Heart left ventricle (tissue), 16 donors: ENCODE data around the gene TRPM2. TPM values are rescaled to one million over a fixed set of nuclear protein-coding genes. Genes with fewer than 3 reads are reported as not detected.

ENCODE experiments used
- ATAC-seq, 4 donors: fragments of 200-7000 bp; cut with Tn5 transposase; one replicate each; pipeline ENCODE4 v1.9.1; 2020 to 2022; ENCODE audit warnings: moderate library complexity in 4 of 4, mild to moderate bottlenecking in 3 of 4, moderate number of reproducible peaks in 1 of 4
- DNase-seq, 5 donors: peaks; one replicate each; pipeline ENCODE4 v3.0.0-alpha.2; 2020
- H3K27ac ChIP-seq, 12 donors: fragments of 200-600 bp; sonication (generic) in 4 of 12; one replicate each; pipeline versions ENCODE4 v1.5.0 to v1.8.0; 2016 to 2022; ENCODE audit warnings: mild to moderate bottlenecking in 2 of 12
- H3K27me3 ChIP-seq, 9 donors: fragments of 200-600 bp; sonication (generic) in 2 of 9; one replicate each; pipeline versions ENCODE4 v1.5.1 to v1.8.0; 2016 to 2022; ENCODE audit warnings: mild to moderate bottlenecking in 3 of 9
- H3K36me3 ChIP-seq, 9 donors: fragments of 200-600 bp; sonication (generic) in 2 of 9; one replicate each; pipeline versions ENCODE4 v1.5.0 to v1.8.0; 2018 to 2022; ENCODE audit warnings: mild to moderate bottlenecking in 2 of 9
- H3K4me1 ChIP-seq, 12 donors: fragments of 200-600 bp; sonication (generic) in 4 of 12; one replicate each; pipeline versions ENCODE4 v1.5.0 to v1.8.0; 2016 to 2022; ENCODE audit warnings: mild to moderate bottlenecking in 3 of 12
- H3K4me3 ChIP-seq, 12 donors: fragments of 200-600 bp; sonication (generic) in 4 of 12; one replicate each; pipeline versions ENCODE4 v1.5.0 to v1.8.0; 2017 to 2022; ENCODE audit warnings: mild to moderate bottlenecking in 9 of 12, moderate library complexity in 4 of 12
- H3K9me3 ChIP-seq, 12 donors: fragments of 200-600 bp; sonication (generic) in 4 of 12; one replicate each; pipeline versions ENCODE4 v1.5.0 to v1.8.0; 2016 to 2022; ENCODE audit warnings: mild to moderate bottlenecking in 1 of 12
- CTCF ChIP-seq, 12 donors: fragments of 200-600 bp; sonication (generic) in 4 of 12; IDR thresholded peaks; one replicate each; pipeline versions ENCODE4 v1.5.0 to v1.8.0; 2018 to 2022; ENCODE audit warnings: antibody characterized with exemption in 12 of 12, mild to moderate bottlenecking in 5 of 12
- POLR2A ChIP-seq, 2 donors: fragments of 450-650 bp; IDR thresholded peaks; one replicate each; pipeline ENCODE4 v1.6.1; 2017; ENCODE audit warnings: antibody characterized with exemption in 2 of 2, mild to moderate bottlenecking in 2 of 2, moderate library complexity in 2 of 2
- WGBS, 4 donors: extraction: QIAGEN DNeasy Blood & Tissue Kit in 2 of 4; methylation state at CpG; one replicate each; pipeline versions ENCODE4 v1.1.5 to v1.1.7; 2013 to 2018; 5-methylcytosine and 5-hydroxymethylcytosine counted together
- intact Hi-C, 10 donors: fragments of 100-400 bp; cut with DNase I; formaldehyde crosslinking; loops; one replicate each; pipeline versions ENCODE4 v1.11.1 to v1.14.2; 2022
- polyA plus RNA-seq, 2 donors: library from polyadenylated mRNA; stranded (reverse); fragments of 200-250 nt; gene quantifications; one replicate each; pipeline ENCODE4 v1.2.3, GENCODE V29; 2013
- total RNA-seq, 9 donors: library from RNA; depleted of rRNA in 2 of 9; stranded (reverse); fragments of >200 nt in 2 of 9; fragmentation: NEBNext Ultra II Directional in 3 of 9; extraction: Animal tissue kit (Norgen Biotek cat#: 25700) in 3 of 9; gene quantifications; one replicate each; pipeline versions ENCODE4 v1.1.0 to v1.2.4, GENCODE V29; 2016 to 2023
- donor health status: ischemic (EF 13 %, LVEDD 7.1; RV severe dilation, severe dysfunction).
- donor health status: healthy with polysubstance abuse.
- donor health status: DM: no; HTN: yes; CAD: no.
- donor health status: DM: no; HTN: no; CAD: no.
- donor health status: ischemic (EF 25% LVEDD 6.9; RV normal size, moderate dysfunction).
- donor health status: ischemic (EF 25% LVEDD 5.7; RV mildly dilated, moderate dysfunction).
- donor health status: healthy.
- donor health status: DM: yes; HTN: yes; CAD: no.
- donor health status: ischemic (EF 35%, LVEDD 5.7; RV mildly dilated, moderate dysfunction).
- donor health status: nonischemic (EF 11% LVEDD 7.7; RV severe dilation, severe dysfunction).
- donor health status: DM: yes; HTN: yes; CAD: no.
- donor health status: PGD.
- donor health status: ischemic (EF 29% LVEDD 5.4; RV normal size, mild dysfunction).
- donor health status: nonischemic (EF 23%, LVEDD 6.1; RV moderate dilation, normal function).

The TRPM2 gene
- total and polyA plus RNA-seq, 11 donors = 0.66 to 20.5 (median 1.2) TPM

GRCh38 chr21:44354775-44355771, 1.7 kb downstream of the TRPM2 start:
- H3K27ac ChIP-seq = peak overlapping the region in 2 of 12 donors; percentile 66 to 93
- ATAC-seq = no peak

GRCh38 chr21:44356160-44356559, 2.7 kb downstream of the TRPM2 start:
- TF ChIP-seq CTCF (IDR thresholded peaks at IDR 0.05) = no peak
- TF ChIP-seq POLR2A (IDR thresholded peaks at IDR 0.05) = no peak
- intact Hi-C loops = no loop called here
- Histone ChIP-seq H3K27ac (peak overlapping the region in 1 of 12 donors; percentile 61), H3K27me3 (peaks cover 0 to 19% (median 6%) of the 10 kb centered on the region in 9 donors), H3K36me3 (peaks cover 0 to 13% (median 0%) of the 10 kb centered on the region in 9 donors), H3K4me1 (peaks cover 0 to 58% (median 0%) of the 10 kb centered on the region in 12 donors), H3K4me3 (no peak overlapping the region), H3K9me3 (no peaks in the 10 kb centered on the region)
- DNase-seq = no peak
- no peak for ATAC-seq
- WGBS, 4 donors = 84 to 89% (median 88%) methylated on average over 11 of the region's 11 CpGs

More at GRCh38 chr21:44354775-44355771, 1.7 kb downstream of the TRPM2 start:
- Histone ChIP-seq H3K4me3 (peak overlapping the region in 1 of 12 donors; percentile 65), H3K27me3 (peaks cover 2 to 25% (median 17%) of the 10 kb centered on the region in 9 donors), H3K36me3 (peaks cover 0 to 13% (median 0%) of the 10 kb centered on the region in 9 donors), H3K9me3 (no peaks in the 10 kb centered on the region), H3K4me1 (peaks cover 0 to 54% (median 0%) of the 10 kb centered on the region in 12 donors)
- WGBS, 4 donors = 75 to 80% (median 78%) methylated on average over 23 to 24 of the region's 24 CpGs
- TF ChIP-seq CTCF (IDR thresholded peaks at IDR 0.05) (no peak), POLR2A (IDR thresholded peaks at IDR 0.05) (no peak)
- intact Hi-C loops = no loop called here
- no peak for DNase-seq

GRCh38 chr21:44356636-44357035, 3.2 kb downstream of the TRPM2 start:
- Histone ChIP-seq H3K27ac (peak overlapping the region in 1 of 12 donors; percentile 61), H3K4me3 (no peak overlapping the region), H3K27me3 (peaks cover 0 to 14% (median 4%) of the 10 kb centered on the region in 9 donors), H3K4me1 (peaks cover 0 to 53% (median 0%) of the 10 kb centered on the region in 12 donors), H3K9me3 (no peaks in the 10 kb centered on the region), H3K36me3 (peaks cover 0 to 13% (median 0%) of the 10 kb centered on the region in 9 donors)
- no peak for ATAC-seq
- DNase-seq = no peak
- 81 to 91% (median 91%) methylated on average over 6 of the region's 6 CpGs for WGBS, 4 donors
- TF ChIP-seq CTCF (IDR thresholded peaks at IDR 0.05) = no peak
- no peak for TF ChIP-seq POLR2A (IDR thresholded peaks at IDR 0.05)
- intact Hi-C loops = no loop called here
